Measurements from ENCODE around the gene CBX6.

The CBX6 gene

GRCh38 chr22:38828191-38828590 is 43.8 kb downstream of the CBX6 start:
- ChIA-PET POLR2A (interaction anchor here (0.6 kb wide), 1 partner anchor 425 kb away, joined by 3 read pairs; no protein-coding TSS in a partner anchor), CTCF (no interaction called here)
- no peaks in the 10 kb centered on the region for H3K4me1 ChIP-seq (ENCODE audit: control insufficient read depth, insufficient read depth, low read length)
- no peak overlapping the region for H3K27ac ChIP-seq (ENCODE audit: extremely low read depth, low read depth, low read length)
- TF ChIP-seq OVOL3 (tag by site-specific recombination; IDR thresholded peaks at IDR 0.05) (no peak), ZNF624 (tag by site-specific recombination; IDR thresholded peaks at IDR 0.05) (no peak), KLF1 (tag by site-specific recombination; IDR thresholded peaks at IDR 0.05) (no peak), ZNF548 (tag by site-specific recombination; IDR thresholded peaks at IDR 0.05) (no peak), MYNN (tag by site-specific recombination; IDR thresholded peaks at IDR 0.05; ENCODE audit: borderline replicate concordance) (no peak), ZNF311 (tag by site-specific recombination; IDR thresholded peaks at IDR 0.05; ENCODE audit: borderline replicate concordance) (no peak), ZNF433 (tag by site-specific recombination; IDR thresholded peaks at IDR 0.05; ENCODE audit: low read depth) (no peak), KLF10 (tag by site-specific recombination; IDR thresholded peaks at IDR 0.05) (no peak), ZNF416 (tag by site-specific recombination; IDR thresholded peaks at IDR 0.05) (no peak), IKZF3 (tag by site-specific recombination; IDR thresholded peaks at IDR 0.05) (no peak), ZBTB21 (tag by site-specific recombination; IDR thresholded peaks at IDR 0.05) (no peak)
- TF ChIP-seq, protein P1, sequence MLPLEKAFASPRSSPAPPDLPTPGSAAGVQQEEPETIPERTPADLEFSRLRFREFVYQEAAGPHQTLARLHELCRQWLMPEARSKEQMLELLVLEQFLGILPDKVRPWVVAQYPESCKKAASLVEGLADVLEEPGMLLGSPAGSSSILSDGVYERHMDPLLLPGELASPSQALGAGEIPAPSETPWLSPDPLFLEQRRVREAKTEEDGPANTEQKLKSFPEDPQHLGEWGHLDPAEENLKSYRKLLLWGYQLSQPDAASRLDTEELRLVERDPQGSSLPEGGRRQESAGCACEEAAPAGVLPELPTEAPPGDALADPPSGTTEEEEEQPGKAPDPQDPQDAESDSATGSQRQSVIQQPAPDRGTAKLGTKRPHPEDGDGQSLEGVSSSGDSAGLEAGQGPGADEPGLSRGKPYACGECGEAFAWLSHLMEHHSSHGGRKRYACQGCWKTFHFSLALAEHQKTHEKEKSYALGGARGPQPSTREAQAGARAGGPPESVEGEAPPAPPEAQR (tag by site-specific recombination; IDR thresholded peaks at IDR 0.05), result no peak
- H3K9me3 ChIP-seq (ENCODE audit: control insufficient read depth, insufficient read depth, low read depth, low read length), result no peaks in the 10 kb centered on the region
- no peak overlapping the region for H3K4me3 ChIP-seq (ENCODE audit: low read depth, low read length)
- no peaks in the 10 kb centered on the region for H3K36me3 ChIP-seq (ENCODE audit: control insufficient read depth in 2 of 2, insufficient read depth in 1 of 2, low read length in 2 of 2)

GRCh38 chr22:38827510-38827909 is 44.5 kb downstream of the CBX6 start:
- TF ChIP-seq ZNF133 (tag by site-specific recombination; IDR thresholded peaks at IDR 0.05), result no peak
- TF ChIP-seq ZNF416 (tag by site-specific recombination; IDR thresholded peaks at IDR 0.05), result no peak
- no peaks in the 10 kb centered on the region for H3K36me3 ChIP-seq (ENCODE audit: control insufficient read depth in 2 of 2, insufficient read depth in 1 of 2, low read length in 2 of 2)
- no peaks in the 10 kb centered on the region for H3K4me1 ChIP-seq (ENCODE audit: control insufficient read depth, insufficient read depth, low read length)
- no peaks in the 10 kb centered on the region for H3K9me3 ChIP-seq (ENCODE audit: control insufficient read depth, insufficient read depth, low read depth, low read length)
- POLR2A ChIA-PET, result no interaction called here
- CTCF ChIA-PET, result no interaction called here
- H3K27ac ChIP-seq (ENCODE audit: extremely low read depth, low read depth, low read length), result no peak overlapping the region
- H3K4me3 ChIP-seq (ENCODE audit: low read depth, low read length), result no peak overlapping the region

GRCh38 chr22:38826801-38827200 is 45.2 kb downstream of the CBX6 start:
- ChIA-PET CTCF (no interaction called here), POLR2A (no interaction called here)
- Histone ChIP-seq H3K9me3 (ENCODE audit: control insufficient read depth, insufficient read depth, low read depth, low read length) (no peaks in the 10 kb centered on the region), H3K4me1 (ENCODE audit: control insufficient read depth, insufficient read depth, low read length) (no peaks in the 10 kb centered on the region), H3K36me3 (ENCODE audit: control insufficient read depth in 2 of 2, insufficient read depth in 1 of 2, low read length in 2 of 2) (no peaks in the 10 kb centered on the region), H3K27ac (ENCODE audit: extremely low read depth, low read depth, low read length) (no peak overlapping the region), H3K4me3 (ENCODE audit: low read depth, low read length) (no peak overlapping the region)
- TF ChIP-seq AEBP2 (tag by site-specific recombination; IDR thresholded peaks at IDR 0.05; ENCODE audit: borderline replicate concordance) (no peak), ZFP37 (tag by site-specific recombination; IDR thresholded peaks at IDR 0.05) (no peak), ZNF354C (tag by site-specific recombination; IDR thresholded peaks at IDR 0.05; ENCODE audit: borderline replicate concordance, low read depth) (no peak), ZNF175 (tag by site-specific recombination; IDR thresholded peaks at IDR 0.05) (no peak), ZNF292 (tag by site-specific recombination; IDR thresholded peaks at IDR 0.05; ENCODE audit: borderline replicate concordance, low read depth) (no peak), ZNF140 (tag by site-specific recombination; IDR thresholded peaks at IDR 0.05) (no peak), KLF9 (tag by site-specific recombination; IDR thresholded peaks at IDR 0.05; ENCODE audit: low read depth) (no peak), KLF8 (tag by site-specific recombination; IDR thresholded peaks at IDR 0.05) (no peak), ZIC2 (tag by site-specific recombination; IDR thresholded peaks at IDR 0.05) (no peak)

Data from HEK293 (cell line).